ENCODE data around the gene GTF3C2.

GTF3C2 gene

GRCh38 chr2:27291865-27292264 is 64.7 kb downstream of the GTF3C2 start:
- DNase-seq, result no peak

GRCh38 chr2:27290549-27290948 is 66.0 kb downstream of the GTF3C2 start:
- DNase-seq, result no peak

GRCh38 chr2:27288610-27289009 is 68.0 kb downstream of the GTF3C2 start:
- no peak for DNase-seq

GRCh38 chr2:27285481-27285880 is 71.1 kb downstream of the GTF3C2 start:
- DNase-seq, result no peak

GRCh38 chr2:27284996-27285395 is 71.6 kb downstream of the GTF3C2 start:
- no peak for DNase-seq

GRCh38 chr2:27282892-27283291 is 73.7 kb downstream of the GTF3C2 start:
- DNase-seq, result no peak

GRCh38 chr2:27281855-27282559 is 74.6 kb downstream of the GTF3C2 start, which contains the start of gene TRIM54:
Gene TRIM54, plus strand, starts transcription at chr2:27282429. Its CDS starts 303 bp downstream, at chr2:27282732.
- no peak for DNase-seq

- DNase-seq, result no peak
These were observed 75.1 kb downstream of the GTF3C2 start for GRCh38 chr2:27281442-27281841.

- DNase-seq, result no peak
These were observed 75.7 kb downstream of the GTF3C2 start for GRCh38 chr2:27280826-27281225.

GRCh38 chr2:27278010-27278409 is 78.6 kb downstream of the GTF3C2 start:
- no peak for DNase-seq

All from eye (tissue), 1 donor.